Prostate gland (tissue), 2 donors: Measurements from ENCODE around the gene PDGFC.

Source experiments
- POLR2A ChIP-seq: fragments of 450-650 bp; IDR thresholded peaks from one replicate; pipeline ENCODE4 v1.6.1; 2016; ENCODE audit warnings: antibody characterized with exemption, mild to moderate bottlenecking
- POLR2AphosphoS5 ChIP-seq: sonication (generic); formaldehyde crosslinking; IDR thresholded peaks from one replicate; pipeline ENCODE4 v1.6.1; 2017; ENCODE audit warnings: antibody characterized with exemption
- TF ChIP-seq, protein P1 (sequence below), 4 experiments: fragments of 200-600 bp in 2 of 4; fragments of 450-650 bp in 2 of 4; sonication (generic) in 2 of 4; IDR thresholded peaks; 1 replicate in 3 of 4; 2 replicates in 1 of 4; pipeline ENCODE4 v1.5.1; 2016 to 2019; ENCODE audit warnings: antibody characterized with exemption in 4 of 4, mild to moderate bottlenecking in 2 of 4, moderate library complexity in 2 of 4

DNA sequence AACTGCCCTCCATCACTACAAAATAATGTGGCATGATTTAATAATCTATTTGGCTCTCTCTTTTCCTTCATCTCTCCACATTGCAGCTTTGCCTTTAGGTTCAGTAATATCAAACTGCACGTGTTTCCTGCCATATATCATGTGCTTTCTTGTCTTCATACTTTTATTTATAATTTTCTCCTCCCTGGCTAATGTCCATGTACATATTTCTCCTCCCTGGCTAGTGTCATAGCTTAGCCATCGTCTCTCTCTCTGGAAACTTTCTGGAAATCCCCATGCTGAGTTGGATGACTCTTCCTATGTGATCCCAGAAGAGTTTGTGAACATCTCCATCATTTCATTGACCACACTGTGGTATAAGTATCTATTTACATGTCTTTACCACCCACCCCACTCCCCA, 21.3 kb upstream of the PDGFC start:
- TF ChIP-seq, protein P1, sequence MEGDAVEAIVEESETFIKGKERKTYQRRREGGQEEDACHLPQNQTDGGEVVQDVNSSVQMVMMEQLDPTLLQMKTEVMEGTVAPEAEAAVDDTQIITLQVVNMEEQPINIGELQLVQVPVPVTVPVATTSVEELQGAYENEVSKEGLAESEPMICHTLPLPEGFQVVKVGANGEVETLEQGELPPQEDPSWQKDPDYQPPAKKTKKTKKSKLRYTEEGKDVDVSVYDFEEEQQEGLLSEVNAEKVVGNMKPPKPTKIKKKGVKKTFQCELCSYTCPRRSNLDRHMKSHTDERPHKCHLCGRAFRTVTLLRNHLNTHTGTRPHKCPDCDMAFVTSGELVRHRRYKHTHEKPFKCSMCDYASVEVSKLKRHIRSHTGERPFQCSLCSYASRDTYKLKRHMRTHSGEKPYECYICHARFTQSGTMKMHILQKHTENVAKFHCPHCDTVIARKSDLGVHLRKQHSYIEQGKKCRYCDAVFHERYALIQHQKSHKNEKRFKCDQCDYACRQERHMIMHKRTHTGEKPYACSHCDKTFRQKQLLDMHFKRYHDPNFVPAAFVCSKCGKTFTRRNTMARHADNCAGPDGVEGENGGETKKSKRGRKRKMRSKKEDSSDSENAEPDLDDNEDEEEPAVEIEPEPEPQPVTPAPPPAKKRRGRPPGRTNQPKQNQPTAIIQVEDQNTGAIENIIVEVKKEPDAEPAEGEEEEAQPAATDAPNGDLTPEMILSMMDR (IDR thresholded peaks at IDR 0.05), result no peak
- TF ChIP-seq POLR2A (no peak), POLR2AphosphoS5 (no peak)
